ENCODE data around the gene TCF3. TPM values are rescaled to one million over a fixed set of nuclear protein-coding genes. Genes with fewer than 3 reads are reported as not detected.

Gene TCF3
- total and polyA plus RNA-seq, 2 of the 8 experiments (the other 6 are each of a cell fraction or from before 2014, with no cell fraction given): 241 to 348 TPM

DNA sequence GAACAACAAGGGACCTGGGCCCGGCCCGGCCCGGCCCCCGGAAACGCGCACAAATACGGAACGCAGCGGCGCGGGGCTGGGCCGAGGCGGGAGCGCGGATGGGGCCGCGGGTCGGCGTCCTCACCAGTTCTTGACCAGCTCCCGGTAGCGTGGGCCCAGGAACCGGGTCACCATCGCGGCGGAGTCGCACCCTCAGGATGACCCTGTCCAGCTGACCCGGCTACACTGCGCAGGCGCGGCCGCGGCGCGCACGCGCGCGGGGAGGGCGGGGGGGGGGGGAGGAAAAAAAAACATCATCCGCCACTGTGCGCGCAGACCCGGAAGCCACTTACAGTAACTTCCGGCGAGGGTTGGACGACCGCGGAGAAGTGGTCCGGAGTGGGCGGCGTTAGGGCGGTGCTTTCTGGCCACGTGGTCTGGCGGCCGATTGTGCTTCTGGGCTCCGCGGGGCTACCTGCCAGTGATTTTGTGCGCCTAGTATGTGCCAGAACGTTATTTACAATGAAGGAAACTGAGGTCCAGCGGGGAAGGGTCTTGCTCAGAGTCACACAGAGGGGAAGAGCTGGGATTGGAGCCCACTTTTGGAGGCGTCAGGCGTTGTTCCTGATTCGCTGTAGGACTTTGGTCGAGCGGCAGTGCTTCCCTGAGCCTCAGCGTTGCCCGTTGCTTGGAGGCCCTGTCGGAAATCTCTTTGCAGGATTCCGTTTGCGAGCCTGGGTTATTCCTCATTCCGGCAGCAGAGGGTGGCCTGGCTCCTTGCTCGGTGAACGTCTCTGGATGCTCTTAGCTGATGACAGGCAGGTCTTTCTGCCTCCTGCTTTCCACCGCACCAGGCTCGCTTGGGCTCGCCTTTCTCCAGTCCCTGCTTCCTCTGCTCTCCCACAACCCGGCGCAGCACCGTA is 46.9 kb downstream of the TCF3 start, which contains the start of gene UQCR11 (continued):
- TF ChIP-seq HDAC2 (IDR thresholded peaks at IDR 0.05; ENCODE audit: borderline replicate concordance in 1 of 2, low read depth in 2 of 2, low read length in 2 of 2) (0 out of 4 replicates have a peak, but pooled peaks of 1 of the 2 experiments have one; percentile 45), TAF1 (IDR thresholded peaks at IDR 0.05; ENCODE audit: low read depth, low read length) (peak; percentile 72), CTBP2 (IDR thresholded peaks at IDR 0.05; ENCODE audit: borderline replicate concordance, insufficient read depth, insufficient read length, low read length) (no peak), SP2 (IDR thresholded peaks at IDR 0.05; ENCODE audit: low read length) (no peak), BRCA1 (IDR thresholded peaks at IDR 0.05; ENCODE audit: low read depth, low read length) (no peak), JUND (IDR thresholded peaks at IDR 0.05; ENCODE audit: low read length) (no peak), CHD7 (IDR thresholded peaks at IDR 0.05; ENCODE audit: insufficient replicate concordance, low read length) (no peak)
- TF ChIP-seq, protein P1, sequence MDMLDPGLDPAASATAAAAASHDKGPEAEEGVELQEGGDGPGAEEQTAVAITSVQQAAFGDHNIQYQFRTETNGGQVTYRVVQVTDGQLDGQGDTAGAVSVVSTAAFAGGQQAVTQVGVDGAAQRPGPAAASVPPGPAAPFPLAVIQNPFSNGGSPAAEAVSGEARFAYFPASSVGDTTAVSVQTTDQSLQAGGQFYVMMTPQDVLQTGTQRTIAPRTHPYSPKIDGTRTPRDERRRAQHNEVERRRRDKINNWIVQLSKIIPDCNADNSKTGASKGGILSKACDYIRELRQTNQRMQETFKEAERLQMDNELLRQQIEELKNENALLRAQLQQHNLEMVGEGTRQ (IDR thresholded peaks at IDR 0.05; ENCODE audit: low read length): peak; percentile 84

All from H1 (cell line).